GM19324 (cell line): Measurements from ENCODE around the gene TPBGL.

Experiments used
- ATAC-seq: cut with Tn5 transposase; IDR thresholded peaks from one replicate; pipeline ENCODE4 v1.9.1; 2021; ENCODE audit warnings: mild to moderate bottlenecking, moderate library complexity; ENCODE audit not compliant: unreplicated experiment, low FRiP score

The TPBGL gene

GRCh38 chr11:75240311-75241035 is at the start of gene TPBGL:
Gene TPBGL (plus strand): TSS chr11:75240774. CDS start chr11:75241050, 276 bp downstream.
- no peak for ATAC-seq

DNA sequence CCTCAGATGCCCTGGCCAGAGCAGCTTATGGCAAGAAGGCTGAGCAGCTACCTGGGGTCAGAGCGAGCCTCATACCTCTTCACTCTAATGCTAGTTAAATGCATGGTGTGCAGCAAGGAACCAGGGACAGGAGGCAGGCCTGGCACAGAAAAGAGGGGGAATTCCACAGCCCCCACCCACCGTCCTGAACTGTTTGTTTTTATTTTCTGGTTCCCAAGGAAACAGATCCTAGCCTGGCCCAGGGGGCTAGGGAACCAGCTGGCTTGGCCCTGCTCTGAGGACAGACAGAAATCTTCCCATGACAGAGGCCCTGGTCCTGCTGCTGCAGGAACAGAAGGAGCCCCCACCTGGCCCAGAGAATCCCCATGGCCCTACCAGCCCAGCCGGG is 49.2 kb upstream of the TPBGL start:
- ATAC-seq = no peak

- ATAC-seq = no peak
These were observed 47.3 kb upstream of the TPBGL start for GRCh38 chr11:75193271-75193670.

- ATAC-seq = no peak
These were observed 46.9 kb upstream of the TPBGL start for GRCh38 chr11:75193711-75194110.

DNA sequence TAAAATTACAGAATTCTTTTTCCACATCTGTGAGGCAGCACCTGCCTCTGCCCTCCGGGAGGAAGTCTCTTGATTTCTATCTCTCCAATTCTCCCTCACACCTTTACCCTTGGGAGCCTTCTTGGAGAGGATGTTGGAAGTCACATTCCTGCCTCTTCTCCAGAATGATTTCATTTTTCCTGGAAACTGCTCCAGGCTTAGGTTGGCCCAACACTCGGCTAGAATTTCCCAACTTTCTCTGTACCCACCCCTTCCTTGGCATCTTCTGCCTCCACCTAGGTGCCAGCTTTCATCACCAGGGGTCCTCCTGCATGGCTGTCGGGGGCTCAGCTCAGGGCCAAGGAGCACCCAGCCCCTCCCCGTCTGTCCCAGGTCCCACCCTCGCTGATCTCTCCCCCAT is 46.4 kb upstream of the TPBGL start:
- ATAC-seq = no peak

DNA sequence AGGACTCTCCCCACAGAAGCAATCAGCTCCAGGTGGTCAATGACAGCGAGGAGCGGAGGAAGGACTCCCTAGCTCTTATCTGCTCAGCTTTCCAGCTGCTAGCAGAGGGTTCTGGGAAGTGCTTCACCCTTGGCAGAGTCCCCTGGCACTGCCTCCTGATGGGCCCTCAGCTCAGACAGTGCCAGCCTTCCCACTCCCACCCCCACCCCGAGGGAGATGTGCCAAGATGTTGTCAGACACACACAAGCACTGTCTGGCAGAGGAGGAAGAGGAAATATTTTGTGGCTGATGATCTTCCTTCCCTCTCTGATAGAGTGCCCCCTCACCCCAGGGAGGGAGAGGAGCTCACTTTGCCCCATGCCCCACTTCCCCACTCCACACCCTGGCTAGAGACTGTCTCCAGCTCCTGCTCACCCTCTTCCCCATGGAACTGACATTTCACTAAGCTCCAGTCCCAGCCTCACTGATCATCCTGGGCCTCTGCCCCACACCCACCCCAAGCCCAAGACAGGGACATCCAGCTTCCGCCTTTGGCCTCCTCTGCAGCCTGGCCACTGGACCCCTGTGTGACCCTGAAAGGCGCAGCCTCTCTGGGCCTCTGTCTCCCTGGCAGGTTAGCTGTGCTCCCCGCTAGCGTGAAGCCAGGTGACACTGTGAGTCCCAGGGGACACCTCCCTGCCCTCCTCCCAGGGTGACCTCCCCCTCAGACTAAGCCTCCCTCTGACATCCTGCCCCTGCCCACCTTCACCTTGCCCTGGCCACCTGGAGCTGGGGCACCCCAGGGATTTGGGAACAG is 45.2 kb upstream of the TPBGL start:
- ATAC-seq = no peak

DNA sequence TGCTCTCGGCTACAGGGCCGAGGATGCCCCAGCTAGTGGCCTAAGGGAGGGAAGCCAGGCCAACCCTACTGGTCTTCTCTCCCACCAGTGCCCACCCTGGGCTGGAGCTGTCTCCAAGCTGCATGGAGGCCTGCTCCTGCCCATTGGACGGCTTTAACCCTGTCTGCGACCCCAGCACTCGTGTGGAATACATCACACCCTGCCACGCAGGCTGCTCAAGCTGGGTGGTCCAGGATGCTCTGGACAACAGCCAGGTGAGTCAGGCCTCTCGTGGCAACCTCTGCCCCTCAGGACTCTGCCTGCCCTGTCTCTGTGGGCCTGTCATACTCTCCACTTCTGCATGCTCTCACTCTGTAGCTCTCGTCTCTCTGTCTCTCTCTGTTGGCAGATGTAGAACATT is 44.1 kb upstream of the TPBGL start:
- ATAC-seq = no peak

GRCh38 chr11:75197512-75198277 is 42.9 kb upstream of the TPBGL start:
- ATAC-seq = no peak

DNA sequence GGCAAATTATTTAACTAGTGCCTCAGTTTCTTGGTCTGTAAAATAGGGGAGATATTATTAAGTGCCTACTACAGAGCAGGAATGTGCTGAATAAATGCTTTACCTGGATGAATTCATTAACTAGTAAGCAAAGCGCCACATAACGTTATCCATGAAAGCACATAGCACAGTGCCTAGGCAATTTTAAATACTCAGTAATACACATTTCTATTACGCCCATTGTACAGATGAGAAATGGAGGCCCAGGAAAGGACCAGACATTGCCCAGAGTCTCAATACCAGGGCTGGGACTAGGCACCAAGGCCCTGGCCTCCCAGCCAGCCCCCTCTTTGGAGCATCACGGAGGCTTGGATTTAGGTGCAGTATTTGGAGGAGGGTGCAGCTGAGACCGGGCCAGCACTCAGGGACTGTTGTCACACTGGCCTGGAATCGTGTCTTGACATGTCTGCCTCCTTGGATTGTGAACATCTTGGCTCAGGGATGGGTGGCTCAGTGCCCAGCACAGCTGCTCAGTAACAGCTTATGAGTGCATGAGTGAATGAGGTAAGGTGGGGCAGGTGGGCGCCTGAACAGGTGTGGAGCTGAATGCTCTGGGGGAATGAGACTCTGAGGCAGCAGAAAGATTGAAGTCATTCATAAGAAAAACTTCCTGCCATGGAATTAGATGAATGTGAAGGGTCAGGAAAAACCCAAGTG is 42.1 kb upstream of the TPBGL start:
- ATAC-seq = no peak

- no peak for ATAC-seq
These were observed 41.1 kb upstream of the TPBGL start for GRCh38 chr11:75199412-75199955.

DNA sequence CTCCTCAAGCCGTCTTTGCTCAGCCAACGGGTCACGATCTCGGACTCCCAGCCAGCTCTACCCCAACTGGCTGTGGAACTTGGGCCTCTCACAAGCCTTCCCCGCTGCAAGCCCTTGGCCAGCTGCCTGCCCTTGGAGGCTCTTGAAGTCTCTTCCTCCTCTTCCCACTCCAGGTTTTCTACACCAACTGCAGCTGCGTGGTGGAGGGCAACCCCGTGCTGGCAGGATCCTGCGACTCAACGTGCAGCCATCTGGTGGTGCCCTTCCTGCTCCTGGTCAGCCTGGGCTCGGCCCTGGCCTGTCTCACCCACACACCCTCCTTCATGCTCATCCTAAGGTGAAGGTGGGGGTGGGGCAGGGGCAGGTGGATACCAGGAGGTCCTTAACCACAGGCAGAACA is 40.5 kb upstream of the TPBGL start:
- ATAC-seq = no peak

- ATAC-seq = no peak
These were observed 40.0 kb upstream of the TPBGL start for GRCh38 chr11:75200531-75200930.

GRCh38 chr11:75201771-75202170 is 38.8 kb upstream of the TPBGL start:
- no peak for ATAC-seq

- ATAC-seq = no peak
These were observed 38.4 kb upstream of the TPBGL start for GRCh38 chr11:75202195-75202594.

DNA sequence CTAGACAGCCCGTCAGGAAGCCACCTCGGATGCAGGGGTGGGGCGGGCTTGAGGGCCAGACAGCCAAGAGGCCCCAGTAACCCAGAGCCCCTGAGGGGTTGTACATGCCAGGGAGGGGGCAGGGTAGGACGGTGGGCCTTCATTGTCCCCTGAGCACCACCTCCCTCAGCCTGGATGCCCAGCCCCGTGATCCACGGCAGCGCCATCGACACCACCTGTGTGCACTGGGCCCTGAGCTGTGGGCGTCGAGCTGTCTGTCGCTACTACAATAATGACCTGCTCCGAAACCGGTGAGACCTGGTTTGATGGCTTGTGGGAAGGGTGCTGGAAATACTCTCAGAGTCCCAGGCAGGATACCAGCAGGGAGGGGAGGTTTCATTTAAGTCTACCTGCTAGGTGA is 37.4 kb upstream of the TPBGL start:
- ATAC-seq = no peak

DNA sequence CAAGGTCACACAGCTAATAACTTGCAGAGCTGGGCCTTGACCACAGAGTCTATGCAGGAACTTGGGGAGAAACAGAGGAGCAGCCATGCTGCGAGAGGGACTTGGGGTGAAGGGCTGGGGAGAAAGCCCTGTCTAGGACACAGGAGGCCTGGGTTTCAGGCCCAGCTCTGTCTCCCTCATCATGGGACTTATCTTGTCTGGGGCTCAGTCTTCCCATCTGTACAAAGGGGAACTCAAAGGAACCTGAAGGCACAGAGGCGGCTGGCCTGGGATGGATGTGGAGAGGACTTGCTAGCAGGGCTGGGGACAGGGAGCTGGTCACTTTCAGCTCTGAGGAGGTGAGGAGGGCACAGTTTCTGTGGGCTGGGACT is 36.9 kb upstream of the TPBGL start:
- no peak for ATAC-seq

DNA sequence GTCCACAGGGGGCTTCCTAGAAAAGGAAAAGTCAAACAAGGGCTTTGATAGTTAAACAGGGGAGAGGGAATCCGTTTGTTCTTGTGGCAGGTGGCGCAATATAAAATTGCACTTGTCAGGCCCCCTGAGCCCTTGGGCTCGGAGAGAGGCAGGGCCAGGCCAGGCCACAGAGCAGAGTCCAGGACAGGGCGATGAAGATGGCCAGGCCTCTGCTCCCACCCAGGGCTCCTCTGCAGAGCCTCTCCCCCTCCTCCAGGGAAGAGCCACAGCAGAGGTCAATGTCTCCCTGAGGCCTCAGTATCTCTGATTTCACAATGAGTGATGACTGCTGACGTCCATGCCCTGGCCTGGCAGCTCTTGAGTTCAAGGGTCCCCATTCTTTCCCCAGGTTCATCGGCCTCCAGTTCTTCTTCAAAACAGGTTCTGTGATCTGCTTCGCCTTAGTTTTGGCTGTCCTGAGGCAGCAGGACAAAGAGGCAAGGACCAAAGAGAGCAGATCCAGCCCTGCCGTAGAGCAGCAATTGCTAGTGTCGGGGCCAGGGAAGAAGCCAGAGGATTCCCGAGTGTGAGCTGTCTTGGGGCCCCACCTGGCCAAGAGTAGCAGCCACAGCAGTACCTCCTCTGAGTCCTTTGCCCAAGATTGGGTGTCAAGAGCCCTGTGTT is 36.4 kb upstream of the TPBGL start:
- no peak for ATAC-seq

GRCh38 chr11:75204685-75205563 is 35.6 kb upstream of the TPBGL start:
- ATAC-seq = no peak

- no peak for ATAC-seq
These were observed 35.0 kb upstream of the TPBGL start for GRCh38 chr11:75205564-75206020.
